Hepatic stellate cell (primary cell): ENCODE data around the gene CMTM6.
"Not testable (repeated sequence)": the region's sequence is repeated elsewhere in the genome, so short reads cannot be mapped to it uniquely, and the experiment has no call there.

Source experiments
- DNase-seq: peaks from one replicate; pipeline ENCODE4 v3.0.0; 2011; ENCODE audit warnings: low spot score

Gene CMTM6

GRCh38 chr3:32443478-32443877 lies 59.2 kb downstream of the CMTM6 start:
- no peak for DNase-seq

- DNase-seq = no peak
Measured at GRCh38 chr3:32442766-32443165, 59.9 kb downstream of the CMTM6 start.

GRCh38 chr3:32440611-32441350 lies 61.9 kb downstream of the CMTM6 start:
- no peak for DNase-seq

- DNase-seq = not testable (repeated sequence)
Measured at GRCh38 chr3:32439421-32439820, 63.2 kb downstream of the CMTM6 start.

- no peak for DNase-seq
Measured at GRCh38 chr3:32438596-32439344, 63.9 kb downstream of the CMTM6 start.

- no peak for DNase-seq
Measured at GRCh38 chr3:32437896-32438295, 64.8 kb downstream of the CMTM6 start.

- DNase-seq = no peak
Measured at GRCh38 chr3:32436816-32437189, 65.8 kb downstream of the CMTM6 start.

- no peak for DNase-seq
Measured at GRCh38 chr3:32435911-32436815, 66.5 kb downstream of the CMTM6 start.

- no peak for DNase-seq
Measured at GRCh38 chr3:32434206-32434605, 68.4 kb downstream of the CMTM6 start.

- DNase-seq = no peak
Measured at GRCh38 chr3:32432711-32433530, 69.7 kb downstream of the CMTM6 start.

GRCh38 chr3:32432045-32432710 lies 70.5 kb downstream of the CMTM6 start:
- DNase-seq = no peak

- no peak for DNase-seq
Measured at GRCh38 chr3:32431481-32431880, 71.2 kb downstream of the CMTM6 start.
